SK-N-SH (cell line): ENCODE results near the gene RAPGEF3. TPM values are rescaled to one million over a fixed set of nuclear protein-coding genes. Genes with fewer than 3 reads are reported as not detected.

Experiments
- CTCF ChIA-PET: fragments of 300-600, 350-600 bp; formaldehyde crosslinking; extraction: SDS; loops from one replicate; lab custom pipeline; 2021; lab: Yijun Ruan, JAX
- POLR2A ChIA-PET: fragments of 350-600 bp; sonication (Branson Sonifier 250); formaldehyde crosslinking; extraction: SDS; loops from one replicate; lab custom pipeline; 2020; ENCODE audit warnings: antibody characterized with exemption, inconsistent platforms; lab: Yijun Ruan, JAX
- DNase-seq: peaks from one replicate; pipeline ENCODE4 v3.0.0; 2012
- H2AFZ ChIP-seq: fragments of 200-600 bp; sonication (generic); 2 replicates; pipeline ENCODE4 v1.8.1; 2016; ENCODE audit warnings: antibody characterized with exemption, mild to moderate bottlenecking, low read depth
- H3F3A ChIP-seq: fragments of 200-600 bp; sonication (generic); replicated peaks from 2 replicates; pipeline ENCODE3; 2016; ENCODE audit warnings: antibody characterized with exemption, mild to moderate bottlenecking; ENCODE audit not compliant: insufficient read depth
- H3K27ac ChIP-seq, 2 experiments: fragments of 200-500 bp in 1 of 2; fragments of 200-600 bp in 1 of 2; sonication (Bioruptor generic) in 1 of 2; sonication (generic), shearing (Covaris generic) in 1 of 2; 2 replicates each; pipeline versions ENCODE4 v1.5.1 to v1.6.1; 2014 to 2016; ENCODE audit warnings: low read depth in 2 of 2, inconsistent platforms in 1 of 2, low read length in 1 of 2, mild to moderate bottlenecking in 1 of 2, mixed read lengths in 1 of 2
- H3K27me3 ChIP-seq: fragments of 200-600 bp; sonication (generic), shearing (Covaris generic); 2 replicates; pipeline ENCODE4 v1.6.1; 2016; ENCODE audit warnings: mixed run types; ENCODE audit not compliant: insufficient read depth
- H3K36me3 ChIP-seq, 2 experiments: fragments of 200-500 bp in 1 of 2; fragments of 200-600 bp in 1 of 2; sonication (Bioruptor generic) in 1 of 2; sonication (generic) in 1 of 2; replicated peaks in 1 of 2; 2 replicates each; pipeline versions ENCODE3 to v1.5.1; 2014 to 2016; ENCODE audit warnings: low read length in 1 of 2, mild to moderate bottlenecking in 1 of 2; ENCODE audit not compliant: insufficient read depth in 2 of 2, control insufficient read depth in 1 of 2
- H3K4me1 ChIP-seq, 2 experiments: fragments of 200-500 bp in 1 of 2; fragments of 200-600 bp in 1 of 2; sonication (Bioruptor generic) in 1 of 2; sonication (generic), shearing (Covaris generic) in 1 of 2; 2 replicates each; pipeline versions ENCODE4 v1.5.1 to v1.6.1; 2014 to 2016; ENCODE audit warnings: low read depth in 1 of 2, low read length in 1 of 2, mixed run types in 1 of 2; ENCODE audit not compliant: insufficient read depth in 2 of 2, control insufficient read depth in 1 of 2
- H3K4me2 ChIP-seq: fragments of 200-600 bp; sonication (generic), shearing (Covaris generic); 2 replicates; pipeline ENCODE4 v1.6.1; 2017; ENCODE audit warnings: mixed run types
- H3K4me3 ChIP-seq, 2 experiments: fragments of 200-500 bp in 1 of 2; fragments of 200-600 bp in 1 of 2; sonication (Bioruptor generic) in 1 of 2; sonication (generic), shearing (Covaris generic) in 1 of 2; 2 replicates each; pipeline versions ENCODE4 v1.5.1 to v1.8.1; 2014 to 2016; ENCODE audit warnings: low read depth in 2 of 2, inconsistent platforms in 1 of 2, low read length in 1 of 2, mild to moderate bottlenecking in 1 of 2, mixed read lengths in 1 of 2, moderate library complexity in 1 of 2
- H3K79me2 ChIP-seq: fragments of 200-600 bp; sonication (generic); 2 replicates; pipeline ENCODE4 v1.8.1; 2017; ENCODE audit warnings: mild to moderate bottlenecking; ENCODE audit not compliant: insufficient read depth
- H3K9ac ChIP-seq: fragments of 200-600 bp; sonication (generic); 2 replicates; pipeline ENCODE4 v1.6.1; 2017; ENCODE audit warnings: mixed run types
- H3K9me2 ChIP-seq: fragments of 200-600 bp; sonication (generic); 2 replicates; pipeline ENCODE4 v1.6.1; 2017; ENCODE audit warnings: mixed run types
- H3K9me3 ChIP-seq: fragments of 200-600 bp; sonication (generic); 2 replicates; pipeline ENCODE4 v1.6.1; 2017; ENCODE audit warnings: mixed run types, mild to moderate bottlenecking, moderate library complexity
- H4K20me1 ChIP-seq: fragments of 200-600 bp; sonication (generic); 2 replicates; pipeline ENCODE4 v1.6.1; 2017; ENCODE audit warnings: mild to moderate bottlenecking, mixed run types; ENCODE audit not compliant: insufficient read depth
- CHD2 ChIP-seq: fragments of 150-350 bp; IDR thresholded peaks from 2 replicates; pipeline ENCODE4 v1.6.1; 2018; ENCODE audit warnings: low read length; ENCODE audit not compliant: partially characterized antibody
- ELF1 ChIP-seq: IDR thresholded peaks from 2 replicates; pipeline ENCODE4 v1.4.0; 2012
- EZH2phosphoT487 ChIP-seq: fragments of 200-600 bp; sonication (generic); IDR thresholded peaks from 2 replicates; pipeline ENCODE4 v1.6.1; 2017; ENCODE audit warnings: low read depth, mixed run types, mild to moderate bottlenecking, antibody characterized with exemption, moderate library complexity, borderline replicate concordance
- FOSL2 ChIP-seq: IDR thresholded peaks from 2 replicates; pipeline ENCODE4 v1.4.0; 2012; ENCODE audit warnings: low read depth, mild to moderate bottlenecking, moderate library complexity, borderline replicate concordance
- FOXJ3 ChIP-seq: sonication (generic); formaldehyde crosslinking; IDR thresholded peaks from 2 replicates; pipeline ENCODE4 v1.5.1; 2020; ENCODE audit warnings: mild to moderate bottlenecking, missing genetic modification reagents
- GABPA ChIP-seq: IDR thresholded peaks from 2 replicates; pipeline ENCODE4 v1.4.0; 2012; ENCODE audit warnings: low read depth, mild to moderate bottlenecking
- MXI1 ChIP-seq: IDR thresholded peaks from 2 replicates; pipeline ENCODE4 v1.6.1; 2012; ENCODE audit warnings: mild to moderate bottlenecking, low read depth, low read length, improper control_type of control experiment
- NRF1 ChIP-seq: IDR thresholded peaks from 2 replicates; pipeline ENCODE4 v1.6.1; 2012; ENCODE audit warnings: low read depth, mild to moderate bottlenecking, low read length
- RAD21 ChIP-seq: IDR thresholded peaks from 2 replicates; pipeline ENCODE4 v1.6.1; 2012; ENCODE audit warnings: mild to moderate bottlenecking, low read length
- RCOR1 ChIP-seq: fragments of 150-350 bp; IDR thresholded peaks from 2 replicates; pipeline ENCODE4 v1.6.1; 2017; ENCODE audit warnings: antibody characterized with exemption, low read length
- RFX5 ChIP-seq: IDR thresholded peaks from 2 replicates; pipeline ENCODE4 v1.6.1; 2012; ENCODE audit warnings: mild to moderate bottlenecking, improper control_type of control experiment, low read length
- SIN3A ChIP-seq: IDR thresholded peaks from 2 replicates; pipeline ENCODE4 v1.6.1; 2012; ENCODE audit warnings: low read depth, mild to moderate bottlenecking, low read length, moderate library complexity, borderline replicate concordance
- SMC3 ChIP-seq: IDR thresholded peaks from 2 replicates; pipeline ENCODE4 v1.6.1; 2012; ENCODE audit warnings: low read depth, low read length, improper control_type of control experiment
- TEAD4 ChIP-seq: IDR thresholded peaks from 2 replicates; pipeline ENCODE4 v1.4.0; 2012; ENCODE audit warnings: mild to moderate bottlenecking, borderline replicate concordance; ENCODE audit not compliant: insufficient read depth
- YY1 ChIP-seq: IDR thresholded peaks from 2 replicates; pipeline ENCODE4 v1.4.0; 2012; ENCODE audit warnings: low read depth, mild to moderate bottlenecking
- WGBS: methylation state at CpG from one replicate; pipeline ENCODE4 v1.1.6; 2017; ENCODE audit warnings: low lambda C conversion rate; 5-methylcytosine and 5-hydroxymethylcytosine counted together
- polyA plus RNA-seq, 3 experiments: library from polyadenylated mRNA; depleted of rRNA; stranded (reverse); fragments of >200 nt; gene quantifications; 2 replicates each; pipeline ENCODE4 v1.2.3, GENCODE V29; 2012
- TF ChIP-seq, protein P1 (sequence below): IDR thresholded peaks from 2 replicates; pipeline ENCODE4 v1.4.0; 2012; ENCODE audit warnings: low read depth, borderline replicate concordance
- TF ChIP-seq, protein P2 (sequence below): fragments of 200-600 bp; sonication (generic); IDR thresholded peaks from 2 replicates; pipeline ENCODE4 v1.6.1; 2017; ENCODE audit warnings: antibody characterized with exemption, mild to moderate bottlenecking, moderate library complexity
- TF ChIP-seq, protein P3 (sequence below): fragments of 150-350 bp; IDR thresholded peaks from 2 replicates; pipeline ENCODE4 v1.6.1; 2017; ENCODE audit warnings: antibody characterized with exemption, low read length, low read depth, borderline replicate concordance
- TF ChIP-seq, protein P4 (sequence below): IDR thresholded peaks from 2 replicates; pipeline ENCODE4; 2012
- TF ChIP-seq, protein P5 (sequence below): IDR thresholded peaks from 2 replicates; pipeline ENCODE4 v1.4.0; 2012; ENCODE audit warnings: low read depth

RAPGEF3 gene
- polyA plus RNA-seq, 1 of the 3 experiments (the other 2 are of a cell fraction): 0.90 TPM

DNA sequence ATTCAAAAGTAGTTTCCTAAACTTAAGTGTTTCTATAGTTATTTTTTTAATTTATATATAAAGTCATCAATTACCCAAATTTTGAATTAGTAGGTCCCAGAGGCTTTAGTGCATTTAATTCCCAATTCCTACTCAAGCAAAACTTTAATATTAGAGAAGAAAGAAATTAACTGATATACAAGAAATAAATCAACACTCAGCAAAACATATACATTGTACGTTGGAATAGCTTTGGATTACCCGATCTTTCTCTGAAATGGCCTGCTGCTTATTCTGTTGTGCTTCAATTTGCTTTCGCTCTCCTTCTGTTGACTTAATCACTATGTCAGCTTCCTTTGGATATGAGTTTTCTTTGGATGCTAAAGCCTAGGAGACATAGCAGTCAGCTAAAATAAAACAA is 71.0 kb downstream of the RAPGEF3 start:
- no peak overlapping the region for H3K4me3 ChIP-seq
- ChIA-PET POLR2A (no interaction called here), CTCF (interaction anchor here (0.6 to 4.6 kb wide), 16 partner anchors 9 to 655 kb away, joined by 3 to 101 read pairs (median 5); partner anchors contain the start of genes RAPGEF3 and RPAP3)
- WGBS: 96% methylated on average over 3 of the region's 3 CpGs
- TF ChIP-seq ELF1 (no peak), SIN3A (no peak), MXI1 (no peak), EZH2phosphoT487 (no peak), YY1 (no peak), TEAD4 (no peak), FOXJ3 (CRISPR knock-in tag) (no peak), GABPA (no peak)
- TF ChIP-seq, protein P1, sequence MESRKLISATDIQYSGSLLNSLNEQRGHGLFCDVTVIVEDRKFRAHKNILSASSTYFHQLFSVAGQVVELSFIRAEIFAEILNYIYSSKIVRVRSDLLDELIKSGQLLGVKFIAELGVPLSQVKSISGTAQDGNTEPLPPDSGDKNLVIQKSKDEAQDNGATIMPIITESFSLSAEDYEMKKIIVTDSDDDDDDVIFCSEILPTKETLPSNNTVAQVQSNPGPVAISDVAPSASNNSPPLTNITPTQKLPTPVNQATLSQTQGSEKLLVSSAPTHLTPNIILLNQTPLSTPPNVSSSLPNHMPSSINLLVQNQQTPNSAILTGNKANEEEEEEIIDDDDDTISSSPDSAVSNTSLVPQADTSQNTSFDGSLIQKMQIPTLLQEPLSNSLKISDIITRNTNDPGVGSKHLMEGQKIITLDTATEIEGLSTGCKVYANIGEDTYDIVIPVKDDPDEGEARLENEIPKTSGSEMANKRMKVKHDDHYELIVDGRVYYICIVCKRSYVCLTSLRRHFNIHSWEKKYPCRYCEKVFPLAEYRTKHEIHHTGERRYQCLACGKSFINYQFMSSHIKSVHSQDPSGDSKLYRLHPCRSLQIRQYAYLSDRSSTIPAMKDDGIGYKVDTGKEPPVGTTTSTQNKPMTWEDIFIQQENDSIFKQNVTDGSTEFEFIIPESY: no peak
- no peaks in the 10 kb centered on the region; the same call in 1 of the 2 replicates for H3K79me2 ChIP-seq
- no peaks in the 10 kb centered on the region for H3K9me2 ChIP-seq
- no peaks in the 10 kb centered on the region for H3K9me3 ChIP-seq
- no peak overlapping the region for H3K4me2 ChIP-seq
- H3K36me3 ChIP-seq: peaks cover 49 to 56% of the 10 kb centered on the region in 2 experiments
- no peaks in the 10 kb centered on the region for H3F3A ChIP-seq
- no peak overlapping the region for H3K27ac ChIP-seq
- no peak overlapping the region for H2AFZ ChIP-seq
- DNase-seq: no peak
- H3K4me1 ChIP-seq: no peaks in the 10 kb centered on the region
- H3K27me3 ChIP-seq: no peaks in the 10 kb centered on the region
- H4K20me1 ChIP-seq: no peaks in the 10 kb centered on the region
- no peak overlapping the region for H3K9ac ChIP-seq

DNA sequence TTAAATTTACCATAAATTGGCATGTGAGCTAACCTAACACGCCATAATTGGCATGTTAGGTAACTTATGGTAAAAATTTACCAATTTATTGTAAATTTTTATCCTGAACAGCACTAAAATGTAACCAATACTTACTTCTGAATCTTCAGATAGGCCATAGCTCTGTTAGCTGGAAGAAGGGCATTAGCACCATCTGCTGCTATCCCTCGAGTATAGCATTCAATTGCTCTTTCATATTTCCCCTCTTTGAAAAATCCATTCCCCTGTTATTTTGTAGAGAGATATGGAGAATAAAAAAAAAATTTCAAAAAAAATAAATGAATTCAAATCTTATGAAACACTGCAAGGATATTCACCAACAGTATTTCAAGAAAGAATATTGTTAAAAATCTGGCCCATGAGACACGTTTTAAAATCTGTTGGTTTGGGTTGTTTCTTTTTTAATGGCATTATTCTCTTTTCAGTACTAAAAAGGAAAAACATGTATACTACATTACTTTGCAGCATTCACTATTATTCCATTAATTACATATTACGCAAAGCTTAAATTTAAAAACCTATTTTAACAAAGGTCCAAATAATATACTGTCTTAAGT is 71.9 kb downstream of the RAPGEF3 start:
- Histone ChIP-seq H4K20me1 (no peaks in the 10 kb centered on the region), H3K9me3 (no peaks in the 10 kb centered on the region), H3K4me3 (no peak overlapping the region), H3F3A (peaks cover 4% of the 10 kb centered on the region), H3K79me2 (no peaks in the 10 kb centered on the region; the same call in 1 of the 2 replicates), H3K27me3 (no peaks in the 10 kb centered on the region), H2AFZ (no peak overlapping the region), H3K36me3 (peaks cover 52 to 54% of the 10 kb centered on the region in 2 experiments), H3K4me2 (no peak overlapping the region), H3K4me1 (no peaks in the 10 kb centered on the region), H3K27ac (no peak overlapping the region), H3K9ac (no peak overlapping the region), H3K9me2 (no peaks in the 10 kb centered on the region)
- ChIA-PET POLR2A (no interaction called here), CTCF (interaction anchor here (0.6 to 4.6 kb wide), 27 partner anchors 10 to 655 kb away, joined by 3 to 101 read pairs (median 5); partner anchors contain the start of genes RAPGEF3 and RPAP3)
- WGBS: 74% methylated on average over 4 of the region's 4 CpGs
- peak; percentile 44 for DNase-seq
- TF ChIP-seq, protein P2, sequence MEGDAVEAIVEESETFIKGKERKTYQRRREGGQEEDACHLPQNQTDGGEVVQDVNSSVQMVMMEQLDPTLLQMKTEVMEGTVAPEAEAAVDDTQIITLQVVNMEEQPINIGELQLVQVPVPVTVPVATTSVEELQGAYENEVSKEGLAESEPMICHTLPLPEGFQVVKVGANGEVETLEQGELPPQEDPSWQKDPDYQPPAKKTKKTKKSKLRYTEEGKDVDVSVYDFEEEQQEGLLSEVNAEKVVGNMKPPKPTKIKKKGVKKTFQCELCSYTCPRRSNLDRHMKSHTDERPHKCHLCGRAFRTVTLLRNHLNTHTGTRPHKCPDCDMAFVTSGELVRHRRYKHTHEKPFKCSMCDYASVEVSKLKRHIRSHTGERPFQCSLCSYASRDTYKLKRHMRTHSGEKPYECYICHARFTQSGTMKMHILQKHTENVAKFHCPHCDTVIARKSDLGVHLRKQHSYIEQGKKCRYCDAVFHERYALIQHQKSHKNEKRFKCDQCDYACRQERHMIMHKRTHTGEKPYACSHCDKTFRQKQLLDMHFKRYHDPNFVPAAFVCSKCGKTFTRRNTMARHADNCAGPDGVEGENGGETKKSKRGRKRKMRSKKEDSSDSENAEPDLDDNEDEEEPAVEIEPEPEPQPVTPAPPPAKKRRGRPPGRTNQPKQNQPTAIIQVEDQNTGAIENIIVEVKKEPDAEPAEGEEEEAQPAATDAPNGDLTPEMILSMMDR: peak; percentile 83
- TF ChIP-seq CHD2 (no peak), RFX5 (no peak), NRF1 (no peak), RCOR1 (no peak), ELF1 (no peak), FOSL2 (no peak), TEAD4 (no peak), SMC3 (peak; percentile 75), RAD21 (peak; percentile 84)
- TF ChIP-seq, protein P3, sequence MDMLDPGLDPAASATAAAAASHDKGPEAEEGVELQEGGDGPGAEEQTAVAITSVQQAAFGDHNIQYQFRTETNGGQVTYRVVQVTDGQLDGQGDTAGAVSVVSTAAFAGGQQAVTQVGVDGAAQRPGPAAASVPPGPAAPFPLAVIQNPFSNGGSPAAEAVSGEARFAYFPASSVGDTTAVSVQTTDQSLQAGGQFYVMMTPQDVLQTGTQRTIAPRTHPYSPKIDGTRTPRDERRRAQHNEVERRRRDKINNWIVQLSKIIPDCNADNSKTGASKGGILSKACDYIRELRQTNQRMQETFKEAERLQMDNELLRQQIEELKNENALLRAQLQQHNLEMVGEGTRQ: no peak
- TF ChIP-seq, protein P4, sequence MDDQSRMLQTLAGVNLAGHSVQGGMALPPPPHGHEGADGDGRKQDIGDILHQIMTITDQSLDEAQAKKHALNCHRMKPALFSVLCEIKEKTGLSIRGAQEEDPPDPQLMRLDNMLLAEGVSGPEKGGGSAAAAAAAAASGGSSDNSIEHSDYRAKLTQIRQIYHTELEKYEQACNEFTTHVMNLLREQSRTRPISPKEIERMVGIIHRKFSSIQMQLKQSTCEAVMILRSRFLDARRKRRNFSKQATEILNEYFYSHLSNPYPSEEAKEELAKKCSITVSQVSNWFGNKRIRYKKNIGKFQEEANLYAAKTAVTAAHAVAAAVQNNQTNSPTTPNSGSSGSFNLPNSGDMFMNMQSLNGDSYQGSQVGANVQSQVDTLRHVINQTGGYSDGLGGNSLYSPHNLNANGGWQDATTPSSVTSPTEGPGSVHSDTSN: no peak
- TF ChIP-seq, protein P5, sequence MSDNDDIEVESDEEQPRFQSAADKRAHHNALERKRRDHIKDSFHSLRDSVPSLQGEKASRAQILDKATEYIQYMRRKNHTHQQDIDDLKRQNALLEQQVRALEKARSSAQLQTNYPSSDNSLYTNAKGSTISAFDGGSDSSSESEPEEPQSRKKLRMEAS: no peak
